PFSK-1 (cell line): Measurements from ENCODE around the gene WDR49.

ENCODE experiments used
- POLR2AphosphoS5 ChIP-seq: IDR thresholded peaks from 2 replicates; pipeline ENCODE4 v1.6.1; 2012; ENCODE audit warnings: low read depth, mild to moderate bottlenecking, control low read depth, low read length, moderate library complexity
- REST ChIP-seq, 2 experiments: IDR thresholded peaks; 2 replicates each; pipeline versions ENCODE4 v1.6.1 to v1.8.0; 2011 to 2012; ENCODE audit warnings: low read depth in 2 of 2, low read length in 2 of 2, control low read depth in 1 of 2, inconsistent platforms in 1 of 2, mild to moderate bottlenecking in 1 of 2, moderate library complexity in 1 of 2; ENCODE audit not compliant: insufficient read depth in 1 of 2
- SIN3A ChIP-seq: IDR thresholded peaks from 2 replicates; pipeline ENCODE4 v1.6.1; 2012; ENCODE audit warnings: mild to moderate bottlenecking, low read length, moderate library complexity, borderline replicate concordance; ENCODE audit not compliant: insufficient read depth
- TAF1 ChIP-seq: IDR thresholded peaks from 2 replicates; pipeline ENCODE4 v1.6.1; 2012; ENCODE audit warnings: low read length, control low read depth, borderline replicate concordance; ENCODE audit not compliant: insufficient read depth

GRCh38 chr3:167572991-167573390 lies 80.8 kb downstream of the WDR49 start:
- TF ChIP-seq TAF1 (no peak), SIN3A (no peak), REST (IDR thresholded peaks at IDR 0.05; ENCODE audit: insufficient read depth in 1 of 2, low read depth in 2 of 2, low read length in 2 of 2) (no peak), POLR2AphosphoS5 (no peak)
